ENCODE measurements around the gene HS2ST1. TPM values are rescaled to one million over a fixed set of nuclear protein-coding genes. Genes with fewer than 3 reads are reported as not detected.

HS2ST1 gene
- polyA plus RNA-seq, 1 donor (not counting 4 experiments of a cell fraction or from before 2014, with no cell fraction given) = 18.7 TPM

GRCh38 chr1:87094238-87094637 lies 179.8 kb downstream of the HS2ST1 start:
- Histone ChIP-seq H3K4me2 (ENCODE audit: control insufficient read depth, extremely low read depth, insufficient read depth, low read depth, low read length) (no peak overlapping the region), H3K4me1 (ENCODE audit: control insufficient read depth, extremely low read depth, insufficient read depth, low read length) (peaks cover 15% of the 10 kb centered on the region), H3K36me3 (ENCODE audit: control insufficient read depth in 2 of 2, extremely low read depth in 1 of 2, insufficient read depth in 2 of 2, low read length in 2 of 2) (no peaks in the 10 kb centered on the region), H3K4me3 (ENCODE audit: control insufficient read depth in 2 of 3, extremely low read depth in 1 of 3, insufficient read depth in 2 of 3, low read depth in 1 of 3, low read length in 3 of 3) (no peak overlapping the region), H3K9ac (ENCODE audit: control insufficient read depth, extremely low read depth, insufficient read depth, low read length) (no peak overlapping the region), H4K20me1 (ENCODE audit: control insufficient read depth, extremely low read depth, insufficient read depth, low read length) (no peaks in the 10 kb centered on the region), H3K27me3 (ENCODE audit: control insufficient read depth, extremely low read depth, insufficient read depth, low read length) (no peaks in the 10 kb centered on the region), H2AFZ (ENCODE audit: control insufficient read depth, low read length) (no peak overlapping the region), H3K27ac (ENCODE audit: control insufficient read depth, insufficient read depth, low read length) (no peak overlapping the region), H3K9me3 (ENCODE audit: control insufficient read depth, low read depth, low read length) (no peaks in the 10 kb centered on the region), H3K79me2 (ENCODE audit: control insufficient read depth, insufficient read depth, low read length) (no peaks in the 10 kb centered on the region), H3K9me1 (ENCODE audit: control insufficient read depth, extremely low read depth, insufficient read depth, low read length) (no peaks in the 10 kb centered on the region)
- dilution Hi-C loops (cut with MboI; ENCODE audit: extremely low pct_ligation_motif_present, low sequenced_read_pairs) = no loop called here
- no peak for FAIRE-seq
- no peak for TF ChIP-seq EZH2 (IDR thresholded peaks at IDR 0.05; ENCODE audit: low read length)
- TF ChIP-seq CTCF (optimal IDR thresholded peaks at IDR 0.05 in 1 of 3, IDR thresholded peaks at IDR 0.05 in 1 of 3, conservative IDR thresholded peaks at IDR 0.05 in 1 of 3; ENCODE audit: extremely low read depth in 1 of 3, insufficient read depth in 2 of 3, low read length in 3 of 3) = no peak
- no peak for DNase-seq (ENCODE audit: low read depth, low spot score)

GRCh38 chr1:87100271-87100670 lies 185.8 kb downstream of the HS2ST1 start:
- H3K9me3 ChIP-seq (ENCODE audit: control insufficient read depth, low read depth, low read length) = no peaks in the 10 kb centered on the region
- no peak overlapping the region for H3K9ac ChIP-seq (ENCODE audit: control insufficient read depth, extremely low read depth, insufficient read depth, low read length)
- H3K4me2 ChIP-seq (ENCODE audit: control insufficient read depth, extremely low read depth, insufficient read depth, low read depth, low read length) = no peak overlapping the region
- no peaks in the 10 kb centered on the region for H3K27me3 ChIP-seq (ENCODE audit: control insufficient read depth, extremely low read depth, insufficient read depth, low read length)
- H2AFZ ChIP-seq (ENCODE audit: control insufficient read depth, low read length) = no peak overlapping the region
- DNase-seq (ENCODE audit: low read depth, low spot score) (no peak), FAIRE-seq (no peak)
- H3K27ac ChIP-seq (ENCODE audit: control insufficient read depth, insufficient read depth, low read length) = no peak overlapping the region
- H3K36me3 ChIP-seq (ENCODE audit: control insufficient read depth in 2 of 2, extremely low read depth in 1 of 2, insufficient read depth in 2 of 2, low read length in 2 of 2) = no peaks in the 10 kb centered on the region
- TF ChIP-seq EZH2 (IDR thresholded peaks at IDR 0.05; ENCODE audit: low read length) (no peak), CTCF (optimal IDR thresholded peaks at IDR 0.05 in 1 of 3, IDR thresholded peaks at IDR 0.05 in 1 of 3, conservative IDR thresholded peaks at IDR 0.05 in 1 of 3; ENCODE audit: extremely low read depth in 1 of 3, insufficient read depth in 2 of 3, low read length in 3 of 3) (no peak)
- dilution Hi-C loops (cut with MboI; ENCODE audit: extremely low pct_ligation_motif_present, low sequenced_read_pairs) = no loop called here
- no peak overlapping the region for H3K4me3 ChIP-seq (ENCODE audit: control insufficient read depth in 2 of 3, extremely low read depth in 1 of 3, insufficient read depth in 2 of 3, low read depth in 1 of 3, low read length in 3 of 3)
- no peaks in the 10 kb centered on the region for H3K9me1 ChIP-seq (ENCODE audit: control insufficient read depth, extremely low read depth, insufficient read depth, low read length)
- peaks cover 9% of the 10 kb centered on the region for H3K4me1 ChIP-seq (ENCODE audit: control insufficient read depth, extremely low read depth, insufficient read depth, low read length)
- no peaks in the 10 kb centered on the region for H4K20me1 ChIP-seq (ENCODE audit: control insufficient read depth, extremely low read depth, insufficient read depth, low read length)
- no peaks in the 10 kb centered on the region for H3K79me2 ChIP-seq (ENCODE audit: control insufficient read depth, insufficient read depth, low read length)

All from keratinocyte (primary cell).